DOHH2 (cell line): ENCODE measurements around the gene NOB1.

ENCODE experiments used
- H3F3A ChIP-seq: fragments of 200-600 bp; sonication (generic), shearing (Covaris generic); 2 replicates; pipeline ENCODE4 v1.6.0; 2016; ENCODE audit warnings: antibody characterized with exemption, mild to moderate bottlenecking; ENCODE audit not compliant: control insufficient read depth, insufficient read depth
- H3K27ac ChIP-seq: fragments of 200-600 bp; sonication (generic); 2 replicates; pipeline ENCODE4 v1.5.1; 2014; ENCODE audit warnings: low read depth, mild to moderate bottlenecking, low read length, moderate library complexity
- H3K27me3 ChIP-seq: fragments of 200-600 bp; sonication (generic); 2 replicates; pipeline ENCODE4 v1.6.1; 2014; ENCODE audit warnings: mild to moderate bottlenecking, low read length, mixed read lengths; ENCODE audit not compliant: control insufficient read depth
- H3K36me3 ChIP-seq: fragments of 200-600 bp; sonication (generic); 2 replicates; pipeline ENCODE4 v1.6.1; 2014; ENCODE audit warnings: mild to moderate bottlenecking, low read length, moderate library complexity, mixed read lengths; ENCODE audit not compliant: control insufficient read depth
- H3K4me1 ChIP-seq: fragments of 200-600 bp; sonication (generic); 2 replicates; pipeline ENCODE4 v1.6.1; 2014; ENCODE audit warnings: mild to moderate bottlenecking, low read length, mixed read lengths; ENCODE audit not compliant: control insufficient read depth
- H3K4me2 ChIP-seq: fragments of 200-600 bp; sonication (generic); 2 replicates; pipeline ENCODE4 v1.6.0; 2014; ENCODE audit warnings: mild to moderate bottlenecking, low read length, moderate library complexity
- H3K4me3 ChIP-seq: fragments of 200-600 bp; sonication (generic); 2 replicates; pipeline ENCODE4 v1.5.1; 2014; ENCODE audit warnings: mild to moderate bottlenecking, low read length, mixed read lengths
- H3K79me2 ChIP-seq: fragments of 200-600 bp; sonication (generic); 2 replicates; pipeline ENCODE4 v1.6.1; 2014; ENCODE audit warnings: mild to moderate bottlenecking, low read length, mixed read lengths; ENCODE audit not compliant: control insufficient read depth
- H3K9me2 ChIP-seq: fragments of 200-600 bp; sonication (generic); replicated peaks from 2 replicates; pipeline ENCODE4 v1.6.1; 2014; ENCODE audit warnings: mild to moderate bottlenecking, low read length, mixed read lengths; ENCODE audit not compliant: control insufficient read depth
- H3K9me3 ChIP-seq: fragments of 200-600 bp; sonication (generic); 2 replicates; pipeline ENCODE4 v1.6.1; 2014; ENCODE audit warnings: antibody characterized with exemption, low read length, mixed read lengths; ENCODE audit not compliant: control insufficient read depth, insufficient read depth
- H4K20me1 ChIP-seq: fragments of 200-600 bp; sonication (generic); 2 replicates; pipeline ENCODE4 v1.6.0; 2014; ENCODE audit warnings: low read depth, mild to moderate bottlenecking, antibody characterized with exemption, low read length, moderate library complexity; ENCODE audit not compliant: control insufficient read depth, insufficient read depth
- CTCF ChIP-seq: fragments of 200-600 bp; sonication (generic); IDR thresholded peaks from one replicate; pipeline ENCODE4 v1.5.1; 2014; ENCODE audit warnings: antibody characterized with exemption, mild to moderate bottlenecking, low read depth, low read length; ENCODE audit not compliant: poor library complexity, severe bottlenecking
- EZH2phosphoT487 ChIP-seq: fragments of 200-600 bp; sonication (generic); IDR thresholded peaks from 2 replicates; pipeline ENCODE4 v1.6.1; 2017; ENCODE audit warnings: borderline replicate concordance, mild to moderate bottlenecking, antibody characterized with exemption, low read length, moderate library complexity, mixed read lengths

NOB1 gene

GRCh38 chr16:69747115-69747514, 7.6 kb downstream of the NOB1 start:
- Histone ChIP-seq H3K4me2 (no peak overlapping the region), H3K4me3 (no peak overlapping the region), H3K4me1 (peaks cover under 1% of the 10 kb centered on the region; the same call in 1 of the 2 replicates), H3K27me3 (no peaks in the 10 kb centered on the region), H3K36me3 (peaks cover 95% of the 10 kb centered on the region), H3K9me2 (no peaks in the 10 kb centered on the region), H3F3A (no peaks in the 10 kb centered on the region), H3K27ac (no peak overlapping the region), H3K9me3 (no peaks in the 10 kb centered on the region), H3K79me2 (peaks cover 43% of the 10 kb centered on the region), H4K20me1 (no peaks in the 10 kb centered on the region)
- no peak for TF ChIP-seq CTCF
- TF ChIP-seq EZH2phosphoT487, result no peak

GRCh38 chr16:69745959-69746358, 8.8 kb downstream of the NOB1 start:
- H3K4me2 ChIP-seq, result no peak overlapping the region
- H3K27me3 ChIP-seq, result no peaks in the 10 kb centered on the region
- H3K9me2 ChIP-seq, result no peaks in the 10 kb centered on the region
- TF ChIP-seq CTCF (no peak), EZH2phosphoT487 (no peak)
- H3K4me1 ChIP-seq, result no peaks in the 10 kb centered on the region
- peaks cover 96% of the 10 kb centered on the region for H3K36me3 ChIP-seq
- no peak overlapping the region for H3K4me3 ChIP-seq
- peaks cover 32% of the 10 kb centered on the region for H3K79me2 ChIP-seq
- no peak overlapping the region for H3K27ac ChIP-seq
- no peaks in the 10 kb centered on the region for H3F3A ChIP-seq
- H4K20me1 ChIP-seq, result no peaks in the 10 kb centered on the region
- no peaks in the 10 kb centered on the region for H3K9me3 ChIP-seq

- Histone ChIP-seq H3K4me1 (no peaks in the 10 kb centered on the region), H3K79me2 (peaks cover 24% of the 10 kb centered on the region), H3K4me2 (no peak overlapping the region), H3K36me3 (peaks cover 93% of the 10 kb centered on the region), H3K9me3 (no peaks in the 10 kb centered on the region), H3K4me3 (no peak overlapping the region), H3K27me3 (no peaks in the 10 kb centered on the region), H3F3A (no peaks in the 10 kb centered on the region), H3K9me2 (no peaks in the 10 kb centered on the region), H4K20me1 (no peaks in the 10 kb centered on the region), H3K27ac (no peak overlapping the region)
- no peak for TF ChIP-seq EZH2phosphoT487
- no peak for TF ChIP-seq CTCF
Measured at GRCh38 chr16:69745232-69745612, 9.5 kb downstream of the NOB1 start.
